GM21528 (cell line): Measurements from ENCODE around the gene TMEM238.
A peak's percentile ranks its signal among the peaks of the same experiment; 100 is the strongest.
"Not testable (repeated sequence)": the region's sequence is repeated elsewhere in the genome, so short reads cannot be mapped to it uniquely, and the experiment has no call there.

Source experiments
- ATAC-seq: cut with Tn5 transposase; IDR thresholded peaks from one replicate; pipeline ENCODE4 v1.9.1; 2021; ENCODE audit warnings: mild to moderate bottlenecking, moderate library complexity; ENCODE audit not compliant: unreplicated experiment, low FRiP score

TMEM238 gene

GRCh38 chr19:55341595-55342531, 42.2 kb downstream of the TMEM238 start:
- ATAC-seq = no peak

- ATAC-seq = no peak
These were observed 42.9 kb downstream of the TMEM238 start for GRCh38 chr19:55341171-55341588.

GRCh38 chr19:55340784-55341147, 43.3 kb downstream of the TMEM238 start:
- ATAC-seq = no peak

GRCh38 chr19:55339889-55340783, 44.0 kb downstream of the TMEM238 start:
- ATAC-seq = no peak

- ATAC-seq = peak; percentile 86
These were observed 44.8 kb downstream of the TMEM238 start, which contains the start of gene KMT5C for GRCh38 chr19:55339105-55339888. KMT5C (plus strand) TSS chr19:55339876; CDS start chr19:55341937, 2,061 bp downstream.

GRCh38 chr19:55336101-55336500, 48.0 kb downstream of the TMEM238 start:
- ATAC-seq = no peak

DNA sequence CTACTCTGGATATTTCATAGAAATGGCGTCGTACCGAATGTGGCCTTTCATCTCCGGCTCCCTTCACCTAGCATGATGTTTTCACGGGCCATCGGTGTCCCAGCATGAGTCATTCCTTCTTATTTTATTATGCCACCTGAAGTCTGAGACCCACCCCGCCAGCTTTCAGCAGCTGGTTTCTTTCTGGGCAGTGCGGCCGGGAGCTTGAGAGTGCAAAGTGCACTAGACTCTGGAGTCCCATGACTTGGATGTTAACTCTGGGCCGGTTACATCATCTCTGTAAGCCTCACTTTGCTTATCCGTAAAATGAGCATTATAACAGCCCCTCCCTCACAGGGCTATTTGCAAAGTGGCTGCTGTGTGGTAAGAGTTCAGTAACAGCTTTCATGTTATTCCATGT, 50.2 kb downstream of the TMEM238 start:
- ATAC-seq = no peak

GRCh38 chr19:55329791-55330190, 54.3 kb downstream of the TMEM238 start:
- ATAC-seq = not testable (repeated sequence)
